HG02678 (cell line): ENCODE data around the gene YIF1A.
"Not testable (repeated sequence)": the region's sequence is repeated elsewhere in the genome, so short reads cannot be mapped to it uniquely, and the experiment has no call there.

Experiments used
- ATAC-seq: cut with Tn5 transposase; IDR thresholded peaks from one replicate; pipeline ENCODE4 v1.9.1; 2021; ENCODE audit warnings: mild to moderate bottlenecking, moderate library complexity; ENCODE audit not compliant: unreplicated experiment

Gene YIF1A

DNA sequence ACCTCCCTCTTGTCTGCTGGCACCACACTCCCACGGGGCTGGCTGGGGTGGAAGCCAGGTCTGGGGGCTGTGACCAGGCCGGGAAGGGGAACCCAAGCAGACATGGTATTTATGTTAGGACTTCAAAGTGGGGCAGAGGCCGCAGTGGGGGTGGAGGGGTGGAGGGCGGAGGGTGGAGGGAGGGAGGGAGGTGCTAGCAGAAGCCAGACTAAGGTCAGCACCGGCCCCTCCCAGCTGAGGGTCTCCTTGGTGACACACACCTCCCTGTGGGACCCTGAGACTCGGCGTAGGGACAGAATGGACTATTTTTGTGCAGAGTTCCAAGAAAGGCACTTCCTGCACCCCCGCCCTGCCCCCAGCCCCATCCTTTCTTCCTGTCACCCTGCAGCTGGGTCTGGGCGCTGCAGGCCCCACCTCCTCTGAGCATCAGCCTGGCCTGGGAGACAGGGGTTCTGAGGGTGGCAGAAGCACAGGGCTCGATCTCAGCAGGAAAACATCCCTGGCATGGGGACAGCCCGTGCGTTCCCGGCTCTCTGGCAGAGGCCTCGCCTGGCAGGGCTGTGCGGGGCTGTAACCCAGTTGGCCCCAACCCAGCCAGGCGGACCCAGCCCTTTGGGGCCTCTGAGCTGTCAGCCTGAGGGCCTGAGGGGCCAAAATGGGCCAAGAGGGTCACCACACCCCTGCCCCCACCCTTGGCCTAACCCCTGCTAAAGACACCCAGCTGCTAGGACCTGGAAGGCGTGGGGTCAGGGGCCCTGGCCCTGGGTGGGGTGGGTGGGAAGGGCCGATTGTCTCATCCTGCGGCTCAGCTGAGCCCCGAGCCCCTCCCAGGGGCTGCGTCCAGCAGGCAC lies 37.5 kb upstream of the YIF1A start:
- no peak for ATAC-seq

- no peak for ATAC-seq
Measured at GRCh38 chr11:66325263-66325671, 36.3 kb upstream of the YIF1A start.

DNA sequence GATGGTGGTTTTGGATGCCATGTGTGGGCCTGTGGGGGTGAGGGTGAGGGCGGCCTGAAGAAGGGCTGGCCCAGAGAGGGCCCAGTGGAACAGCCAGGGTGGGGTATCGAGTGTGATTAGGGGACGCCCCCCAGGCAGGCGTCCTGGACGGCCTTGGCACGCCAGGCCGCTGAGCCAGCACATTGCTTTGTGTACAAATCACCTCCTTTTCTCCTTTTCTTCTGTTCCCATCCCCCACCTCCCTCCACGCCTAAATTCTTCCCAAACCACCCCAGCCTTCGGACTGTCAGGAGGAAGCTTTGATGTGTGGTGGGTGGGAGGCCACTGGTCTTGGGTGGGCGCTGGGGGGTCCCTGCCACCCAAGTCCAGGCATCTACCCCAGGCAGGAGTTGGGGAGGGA lies 35.7 kb upstream of the YIF1A start:
- no peak for ATAC-seq

GRCh38 chr11:66323684-66324083 lies 34.7 kb upstream of the YIF1A start:
- ATAC-seq, result no peak

GRCh38 chr11:66322732-66323427 lies 33.9 kb upstream of the YIF1A start:
- no peak for ATAC-seq

DNA sequence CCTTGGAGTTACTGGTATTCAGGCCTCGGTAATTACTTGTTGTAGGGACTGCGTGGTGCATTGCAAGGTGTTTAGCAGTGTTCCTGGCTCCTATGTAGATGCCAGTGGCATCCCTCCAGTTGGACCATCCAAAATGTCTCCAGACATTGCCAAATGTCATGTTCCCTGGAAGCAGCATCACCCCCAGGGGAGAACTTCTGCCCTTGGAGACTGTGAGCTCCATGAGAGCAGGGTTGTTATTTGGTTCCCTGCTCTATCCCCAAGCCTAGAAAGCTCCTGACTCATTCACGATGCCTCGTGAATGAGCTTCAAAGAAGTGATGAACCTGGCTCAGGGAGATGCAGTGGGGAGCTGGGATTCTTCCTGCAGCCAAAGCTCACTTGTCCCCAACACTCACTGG lies 32.7 kb upstream of the YIF1A start:
- no peak for ATAC-seq

DNA sequence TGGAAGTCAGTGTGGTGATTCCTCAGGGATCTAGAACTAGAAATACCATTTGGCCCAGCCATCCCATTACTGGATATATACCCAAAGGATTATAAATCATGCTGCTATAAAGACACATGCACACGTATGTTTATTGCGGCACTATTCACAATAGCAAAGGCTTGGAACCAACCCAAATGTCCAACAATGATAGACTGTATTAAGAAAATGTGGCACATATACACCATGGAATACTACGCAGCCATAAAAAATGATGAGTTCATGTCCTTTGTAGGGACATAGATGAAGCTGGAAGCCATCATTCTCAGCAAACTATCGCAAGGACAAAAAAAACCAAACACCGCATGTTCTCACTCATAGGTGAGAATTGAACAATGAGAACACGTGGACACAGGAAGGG lies 31.8 kb upstream of the YIF1A start:
- not testable (repeated sequence) for ATAC-seq

- ATAC-seq, result not testable (repeated sequence)
Measured at GRCh38 chr11:66320289-66320688, 31.3 kb upstream of the YIF1A start.

- ATAC-seq, result no peak
Measured at GRCh38 chr11:66318600-66318970, 29.6 kb upstream of the YIF1A start.

GRCh38 chr11:66317723-66318599 lies 29.0 kb upstream of the YIF1A start:
- no peak for ATAC-seq

DNA sequence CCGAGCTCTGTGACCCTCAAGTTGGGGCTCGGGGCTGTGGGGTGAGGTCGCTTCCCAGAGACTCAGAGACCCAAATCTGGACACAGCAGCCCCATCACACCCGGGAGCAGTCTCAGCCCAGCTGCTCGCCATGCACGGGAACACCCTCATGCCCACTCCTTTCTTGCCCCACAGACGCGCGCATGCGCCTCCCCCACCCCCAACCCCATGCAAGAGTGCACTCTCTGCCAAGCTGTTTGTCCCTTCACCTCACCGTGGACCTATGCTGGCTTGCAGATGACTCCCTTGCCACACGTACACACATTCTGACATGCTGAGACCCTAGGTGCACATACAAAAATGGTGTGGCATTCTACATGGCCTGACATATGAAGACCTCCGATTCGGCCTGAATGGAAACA lies 28.4 kb upstream of the YIF1A start:
- no peak for ATAC-seq

GRCh38 chr11:66316849-66317251 lies 27.9 kb upstream of the YIF1A start, which contains the start of gene CD248:
Gene CD248, minus strand, starts transcription at chr11:66317044. Its CDS starts 17 bp downstream, at chr11:66317027.
- ATAC-seq, result no peak

- ATAC-seq, result no peak
Measured at GRCh38 chr11:66315921-66316811, 27.2 kb upstream of the YIF1A start.

DNA sequence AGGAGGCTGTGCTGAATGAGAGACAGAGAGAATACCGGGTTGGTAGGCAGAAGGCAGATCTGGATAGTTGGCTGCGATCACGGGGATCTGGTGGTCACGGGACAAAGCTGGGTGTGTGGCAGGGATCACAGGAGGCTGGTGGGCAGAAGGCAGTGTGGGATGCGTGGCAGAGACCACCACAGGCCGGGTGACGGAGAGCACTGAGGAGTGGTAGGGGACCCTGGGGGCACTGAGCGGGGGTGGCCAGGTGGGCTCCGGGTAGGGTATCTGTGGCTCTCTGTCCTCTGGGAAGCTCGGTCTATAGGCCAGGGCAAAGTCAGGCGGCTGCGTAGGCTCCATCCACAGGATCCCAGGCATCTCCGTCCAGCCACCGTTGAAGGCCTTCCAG lies 26.5 kb upstream of the YIF1A start:
- no peak for ATAC-seq

DNA sequence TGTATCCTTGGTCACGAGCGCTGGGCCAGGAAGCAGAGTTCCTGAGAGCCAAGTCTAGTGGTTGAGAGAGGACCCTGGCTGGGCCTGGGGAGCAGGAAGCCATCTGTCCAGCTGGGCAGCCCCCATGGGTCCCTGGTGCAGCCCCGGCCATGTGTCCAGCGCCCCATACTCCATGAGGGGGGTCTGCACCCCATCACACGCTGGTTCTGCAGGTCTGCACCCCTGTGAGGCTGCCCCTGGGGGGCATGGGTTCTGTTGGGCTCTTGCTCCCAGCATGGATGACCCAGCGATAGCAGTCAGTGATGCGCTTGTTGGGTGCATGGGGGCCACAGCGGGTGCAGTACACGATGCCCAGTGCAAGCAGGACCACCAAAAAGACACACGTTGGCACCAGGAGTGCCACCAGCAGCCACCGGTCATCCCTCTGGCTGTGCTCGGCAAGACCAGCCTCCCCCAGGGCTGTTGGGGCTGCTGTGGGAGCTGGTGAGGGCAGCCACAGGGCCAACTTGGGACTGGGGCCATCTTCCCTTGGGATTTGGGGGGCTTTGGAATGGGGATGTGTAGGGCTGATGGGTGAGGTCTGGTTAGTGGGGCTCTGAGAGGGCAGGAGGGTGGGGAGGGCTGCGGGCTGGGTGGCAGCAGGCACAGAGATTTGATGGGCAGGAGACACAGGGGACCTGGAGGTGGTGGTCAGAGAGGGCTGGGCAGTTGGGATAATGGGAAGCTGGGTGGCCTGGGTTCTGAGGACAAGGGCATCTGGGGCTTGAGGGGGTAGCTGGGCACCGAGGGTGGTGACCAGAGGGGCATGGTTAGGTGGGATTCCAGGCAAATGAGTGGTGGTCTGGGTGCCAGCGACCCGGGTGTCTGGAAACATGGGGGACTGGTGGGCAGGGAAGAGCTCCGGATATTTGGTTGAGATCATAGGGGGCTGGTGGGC lies 25.9 kb upstream of the YIF1A start:
- ATAC-seq, result no peak

DNA sequence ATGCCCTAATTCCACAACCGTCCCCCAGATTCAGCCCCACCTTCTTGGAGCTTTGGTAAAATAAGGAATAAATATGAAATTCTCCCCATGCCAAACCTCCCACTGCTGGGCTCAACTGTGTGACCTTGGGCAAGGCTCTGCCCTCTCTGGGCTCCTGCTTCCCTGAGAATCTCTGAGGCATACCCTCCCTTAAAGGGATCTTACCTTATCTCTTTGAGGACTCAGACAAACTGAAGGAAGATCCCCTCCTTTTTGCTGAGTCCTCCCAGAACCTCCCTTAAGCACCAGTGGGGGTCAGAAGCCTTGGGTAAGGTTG lies 25.2 kb upstream of the YIF1A start:
- ATAC-seq, result no peak

DNA sequence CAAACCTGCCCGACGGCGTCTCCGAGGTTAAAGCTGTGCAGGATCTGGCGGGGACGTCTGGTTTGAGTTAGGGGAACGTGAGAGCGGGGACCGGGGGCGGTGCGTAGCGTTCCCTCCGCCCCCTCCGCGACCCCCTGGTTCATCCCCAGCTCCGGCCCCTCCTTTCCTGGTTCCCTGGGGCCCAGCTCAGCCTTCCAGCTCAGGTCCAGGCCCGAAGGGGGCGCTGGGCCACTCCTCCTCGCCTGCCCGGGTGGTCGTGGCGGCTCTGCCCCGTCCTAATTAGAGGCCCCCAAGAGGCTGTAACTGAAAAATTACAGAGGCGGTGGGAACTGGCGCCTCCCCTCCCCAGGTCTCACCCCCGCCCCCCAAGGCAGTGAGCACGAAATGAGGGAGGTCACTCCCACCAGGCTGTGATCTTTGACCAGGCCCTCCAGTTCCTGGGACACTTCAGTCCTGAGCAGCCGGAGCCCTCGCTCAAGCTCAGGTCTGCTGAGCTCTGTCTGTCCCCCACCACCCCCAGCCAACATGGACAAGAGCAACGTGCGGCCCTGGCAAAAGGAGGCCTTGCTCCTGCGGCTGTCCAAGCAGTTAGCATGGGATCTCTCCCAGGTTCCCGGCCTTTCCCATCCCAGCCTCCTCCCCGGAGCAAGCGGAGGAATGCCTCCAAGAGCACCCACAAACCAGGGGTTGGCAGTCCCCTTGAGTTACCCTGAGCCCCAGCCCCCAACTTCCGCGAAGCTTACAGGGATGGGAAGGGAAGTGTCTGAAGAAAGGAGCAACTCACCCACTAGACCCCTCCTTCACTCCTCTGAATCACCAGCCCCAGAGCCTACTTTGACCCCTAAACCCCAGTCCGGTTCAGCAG lies 24.6 kb upstream of the YIF1A start:
- ATAC-seq, result no peak

DNA sequence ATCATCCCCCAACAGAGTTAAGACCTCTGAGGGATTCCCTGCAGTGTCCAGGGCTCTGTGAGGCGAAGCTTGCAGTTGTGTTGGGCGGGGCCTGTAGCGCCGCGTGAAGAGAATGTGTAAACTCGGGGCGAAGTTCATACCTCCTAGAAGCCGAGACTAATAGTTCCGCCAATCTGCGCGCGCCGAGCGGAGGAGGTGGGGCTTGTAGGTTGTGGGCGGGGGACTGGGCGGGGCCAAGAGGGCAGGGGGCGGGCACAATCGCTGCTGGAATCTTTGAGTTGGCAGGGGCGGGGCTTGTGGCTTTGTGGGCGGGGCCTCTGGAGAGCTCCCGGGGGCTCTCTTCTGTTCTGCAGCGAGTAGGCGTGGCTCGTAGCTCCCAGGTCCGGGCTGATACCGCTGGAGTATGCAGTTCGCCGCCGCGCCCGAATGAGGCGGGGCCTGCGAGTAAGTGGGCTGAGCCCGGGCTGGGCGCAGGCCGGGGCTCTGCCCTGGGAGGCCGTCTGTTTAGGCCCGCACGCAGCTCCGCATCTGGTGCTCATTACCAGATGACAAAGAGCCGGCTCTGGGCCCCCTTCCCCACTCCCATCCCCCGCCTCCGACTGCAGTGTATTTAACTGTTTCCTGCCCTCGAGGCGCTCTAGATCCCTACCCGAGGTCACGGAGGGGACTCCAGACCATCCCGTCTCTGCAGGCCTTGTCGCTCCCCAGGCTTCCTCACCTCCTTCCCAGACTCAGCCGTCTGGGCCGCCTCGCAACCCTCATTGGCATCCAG lies 23.8 kb upstream of the YIF1A start:
- ATAC-seq, result peak; percentile 71
